PC-9 (cell line): ENCODE data around the gene SPIN2B.
"Not testable (repeated sequence)": the region's sequence is repeated elsewhere in the genome, so short reads cannot be mapped to it uniquely, and the experiment has no call there.

Experiments
- EZH2 ChIP-seq: fragments of 200-600 bp; sonication (generic); IDR thresholded peaks from 2 replicates; pipeline ENCODE4 v1.8.0; 2017; ENCODE audit warnings: antibody characterized with exemption, low read depth
- TF ChIP-seq, protein P1 (sequence below): fragments of 200-600 bp; sonication (generic); conservative IDR thresholded peaks from 2 replicates; pipeline ENCODE4 v1.6.1; 2017; ENCODE audit warnings: mixed run types, antibody characterized with exemption, mild to moderate bottlenecking, moderate library complexity

DNA sequence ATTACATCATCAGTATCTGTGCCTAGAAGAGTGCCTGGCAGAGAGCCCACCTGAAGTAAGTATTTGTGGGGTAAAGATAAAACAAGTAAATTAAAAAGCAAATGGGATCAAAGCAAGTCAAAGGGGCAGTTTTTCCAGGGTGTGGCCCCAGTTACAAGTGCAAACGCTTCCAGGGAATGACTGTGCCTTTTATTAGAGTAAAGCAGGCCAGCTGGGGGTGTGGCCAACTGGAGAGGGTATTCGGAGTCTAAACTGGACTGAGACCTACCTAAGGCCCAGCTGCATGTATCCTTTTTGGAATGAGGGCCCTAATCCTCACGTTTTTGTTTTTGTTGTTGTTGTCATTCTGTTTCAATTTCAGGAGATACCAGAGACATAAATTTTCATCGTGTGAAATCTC, 11.9 kb upstream of the SPIN2B start:
- TF ChIP-seq, protein P1, sequence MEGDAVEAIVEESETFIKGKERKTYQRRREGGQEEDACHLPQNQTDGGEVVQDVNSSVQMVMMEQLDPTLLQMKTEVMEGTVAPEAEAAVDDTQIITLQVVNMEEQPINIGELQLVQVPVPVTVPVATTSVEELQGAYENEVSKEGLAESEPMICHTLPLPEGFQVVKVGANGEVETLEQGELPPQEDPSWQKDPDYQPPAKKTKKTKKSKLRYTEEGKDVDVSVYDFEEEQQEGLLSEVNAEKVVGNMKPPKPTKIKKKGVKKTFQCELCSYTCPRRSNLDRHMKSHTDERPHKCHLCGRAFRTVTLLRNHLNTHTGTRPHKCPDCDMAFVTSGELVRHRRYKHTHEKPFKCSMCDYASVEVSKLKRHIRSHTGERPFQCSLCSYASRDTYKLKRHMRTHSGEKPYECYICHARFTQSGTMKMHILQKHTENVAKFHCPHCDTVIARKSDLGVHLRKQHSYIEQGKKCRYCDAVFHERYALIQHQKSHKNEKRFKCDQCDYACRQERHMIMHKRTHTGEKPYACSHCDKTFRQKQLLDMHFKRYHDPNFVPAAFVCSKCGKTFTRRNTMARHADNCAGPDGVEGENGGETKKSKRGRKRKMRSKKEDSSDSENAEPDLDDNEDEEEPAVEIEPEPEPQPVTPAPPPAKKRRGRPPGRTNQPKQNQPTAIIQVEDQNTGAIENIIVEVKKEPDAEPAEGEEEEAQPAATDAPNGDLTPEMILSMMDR = not testable (repeated sequence)
- TF ChIP-seq EZH2 = not testable (repeated sequence)
